Activated T-cell treated with anti-CD3 and anti-CD28 coated beads, Interleukin-2, amount 50 U/mL, for 4 hours (primary cell): Measurements from ENCODE around the gene SENP5. TPM values are rescaled to one million over a fixed set of nuclear protein-coding genes. Genes with fewer than 3 reads are reported as not detected.
"Not testable (repeated sequence)": the region's sequence is repeated elsewhere in the genome, so short reads cannot be mapped to it uniquely, and the experiment has no call there.

ENCODE experiments used
- ATAC-seq, 2 donors: fragments of 200-7000 bp; cut with Tn5 transposase; one replicate each; pipeline ENCODE4 v1.10.0; 2021
- DNase-seq: peaks from one replicate; pipeline ENCODE4 v3.0.0-alpha.2; 2020
- H3K27me3 Mint-ChIP-seq: one replicate; pipeline ENCODE4 v1.8.0; 2021; ENCODE audit warnings: low read depth, mixed read lengths
- H3K36me3 Mint-ChIP-seq: one replicate; pipeline ENCODE4 v1.8.0; 2022; ENCODE audit warnings: mixed read lengths; ENCODE audit not compliant: insufficient read depth
- H3K4me1 Mint-ChIP-seq: one replicate; pipeline ENCODE4 v1.8.0; 2021; ENCODE audit warnings: low read depth, mixed read lengths
- H3K4me3 Mint-ChIP-seq: one replicate; pipeline ENCODE4 v1.8.0; 2021; ENCODE audit warnings: mild to moderate bottlenecking, moderate library complexity, mixed read lengths
- H3K9me3 Mint-ChIP-seq: one replicate; pipeline ENCODE4 v1.8.0; 2021; ENCODE audit warnings: mixed read lengths
- total RNA-seq, 3 donors: library from RNA; stranded (reverse); gene quantifications; one replicate each; pipeline ENCODE4 v1.2.1, GENCODE V29; 2021

SENP5 gene, protein sequence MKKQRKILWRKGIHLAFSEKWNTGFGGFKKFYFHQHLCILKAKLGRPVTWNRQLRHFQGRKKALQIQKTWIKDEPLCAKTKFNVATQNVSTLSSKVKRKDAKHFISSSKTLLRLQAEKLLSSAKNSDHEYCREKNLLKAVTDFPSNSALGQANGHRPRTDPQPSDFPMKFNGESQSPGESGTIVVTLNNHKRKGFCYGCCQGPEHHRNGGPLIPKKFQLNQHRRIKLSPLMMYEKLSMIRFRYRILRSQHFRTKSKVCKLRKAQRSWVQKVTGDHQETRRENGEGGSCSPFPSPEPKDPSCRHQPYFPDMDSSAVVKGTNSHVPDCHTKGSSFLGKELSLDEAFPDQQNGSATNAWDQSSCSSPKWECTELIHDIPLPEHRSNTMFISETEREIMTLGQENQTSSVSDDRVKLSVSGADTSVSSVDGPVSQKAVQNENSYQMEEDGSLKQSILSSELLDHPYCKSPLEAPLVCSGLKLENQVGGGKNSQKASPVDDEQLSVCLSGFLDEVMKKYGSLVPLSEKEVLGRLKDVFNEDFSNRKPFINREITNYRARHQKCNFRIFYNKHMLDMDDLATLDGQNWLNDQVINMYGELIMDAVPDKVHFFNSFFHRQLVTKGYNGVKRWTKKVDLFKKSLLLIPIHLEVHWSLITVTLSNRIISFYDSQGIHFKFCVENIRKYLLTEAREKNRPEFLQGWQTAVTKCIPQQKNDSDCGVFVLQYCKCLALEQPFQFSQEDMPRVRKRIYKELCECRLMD
- 10 to 100 TPM; 34.5 to 37.1 (median 34.7) TPM for total RNA-seq

DNA sequence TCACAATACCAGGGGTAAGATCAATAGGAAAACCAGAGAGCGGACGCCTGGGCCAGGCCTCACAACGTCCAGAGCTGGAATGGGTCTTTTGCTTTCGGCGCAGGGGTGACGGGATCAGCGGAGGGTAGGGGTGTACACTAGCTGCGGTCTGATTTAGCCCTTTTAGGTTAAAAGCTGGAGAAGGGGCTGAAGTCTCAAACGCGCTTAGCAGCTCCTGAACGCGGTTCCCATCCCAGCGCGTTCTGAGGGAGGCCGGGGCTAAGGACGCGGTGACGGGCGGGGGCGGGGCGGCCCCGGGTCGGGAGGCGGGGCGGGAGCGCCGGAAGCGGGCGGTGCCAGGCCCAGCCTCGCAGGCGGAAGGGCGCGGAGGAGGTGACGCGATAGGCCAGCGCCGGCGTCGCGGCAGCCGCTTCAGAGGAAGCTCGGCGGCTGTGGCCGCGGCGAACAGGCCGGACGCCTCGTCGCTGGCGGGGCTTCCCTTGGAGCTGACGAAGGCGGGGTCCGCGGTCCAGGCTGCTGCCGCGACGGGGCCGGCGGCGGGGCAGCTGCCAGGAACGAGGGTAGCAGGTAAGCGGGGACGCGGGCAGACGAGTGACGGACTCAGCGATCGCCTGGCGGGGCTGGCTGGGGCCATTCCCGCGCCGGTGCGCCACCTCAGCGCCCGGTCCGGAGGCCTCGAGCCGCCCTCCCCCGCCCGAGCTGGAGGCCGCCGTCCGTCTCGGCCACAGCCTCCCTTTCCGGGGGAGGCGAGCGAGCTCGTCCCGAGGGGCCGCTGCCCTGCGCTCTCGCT is at the start of gene SENP5:
SENP5 (plus strand) TSS at position 414 of the 790 bp plus-strand sequence. CDS start 17,262 bp downstream, outside the sequence.
- ATAC-seq (peak; percentile 96), DNase-seq (peak; percentile 85)
- no peaks in the 10 kb centered on the region for H3K9me3 Mint-ChIP-seq
- peak within 1 kb of the TSS; percentile 96 for H3K4me3 Mint-ChIP-seq
- H3K27me3 Mint-ChIP-seq, result no peaks in the 10 kb centered on the region
- H3K4me1 Mint-ChIP-seq, result peaks cover 23% of the 10 kb centered on the region
- H3K36me3 Mint-ChIP-seq, result peaks cover 3% of the 10 kb centered on the region

- Mint-ChIP-seq H3K27me3 (no peaks in the 10 kb centered on the region), H3K36me3 (peaks cover 31% of the 10 kb centered on the region), H3K9me3 (no peaks in the 10 kb centered on the region), H3K4me3 (no peak overlapping the region), H3K4me1 (no peaks in the 10 kb centered on the region)
- DNase-seq, result no peak
- no peak for ATAC-seq
These were observed 45.8 kb upstream of the SENP5 start for GRCh38 chr3:196821806-196822355.

- H3K4me1 Mint-ChIP-seq, DNase-seq, H3K4me3 Mint-ChIP-seq, H3K27me3 Mint-ChIP-seq, ATAC-seq, H3K9me3 Mint-ChIP-seq: not testable (repeated sequence)
- H3K36me3 Mint-ChIP-seq, result peaks cover 13% of the 10 kb centered on the region
These were observed 38.1 kb upstream of the SENP5 start for GRCh38 chr3:196829651-196830050.

- no peaks in the 10 kb centered on the region for H3K27me3 Mint-ChIP-seq
- H3K4me3 Mint-ChIP-seq, result no peak overlapping the region
These were observed 32.6 kb upstream of the SENP5 start for GRCh38 chr3:196835086-196835485.

DNA sequence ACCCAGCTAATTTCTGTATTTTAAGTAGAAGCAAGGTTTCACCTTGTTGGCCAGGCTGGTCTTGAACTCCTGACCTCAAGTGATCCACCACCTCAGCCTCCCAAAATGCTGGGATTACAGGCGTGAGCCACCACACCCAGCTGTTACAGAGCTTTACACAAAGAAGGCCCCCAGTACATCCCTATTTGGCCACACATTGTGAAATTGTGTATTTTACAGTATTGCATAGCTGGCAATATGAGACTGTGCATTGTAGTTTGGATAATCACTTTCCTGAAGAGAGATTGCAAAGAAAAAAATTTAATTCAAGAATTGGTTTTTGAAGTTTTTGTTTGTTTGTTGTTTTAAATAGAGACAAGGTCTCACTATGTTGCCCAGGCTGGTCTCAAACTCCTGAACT is 31.1 kb upstream of the SENP5 start:
- H3K4me3 Mint-ChIP-seq, H3K36me3 Mint-ChIP-seq, H3K4me1 Mint-ChIP-seq, H3K9me3 Mint-ChIP-seq, H3K27me3 Mint-ChIP-seq, DNase-seq, ATAC-seq: not testable (repeated sequence)

More at GRCh38 chr3:196835086-196835485, 32.6 kb upstream of the SENP5 start:
- DNase-seq, result no peak
- peaks cover 3% of the 10 kb centered on the region for H3K36me3 Mint-ChIP-seq
- no peaks in the 10 kb centered on the region for H3K4me1 Mint-ChIP-seq
- no peak for ATAC-seq
- H3K9me3 Mint-ChIP-seq, result no peaks in the 10 kb centered on the region

GRCh38 chr3:196837819-196838420 is 29.8 kb upstream of the SENP5 start:
- ATAC-seq, result peak; percentile 95 to 96
- DNase-seq, result peak; percentile 67
- Mint-ChIP-seq H3K36me3 (no peaks in the 10 kb centered on the region), H3K4me3 (no peak overlapping the region), H3K9me3 (no peaks in the 10 kb centered on the region), H3K4me1 (no peaks in the 10 kb centered on the region), H3K27me3 (no peaks in the 10 kb centered on the region)

- H3K9me3 Mint-ChIP-seq, DNase-seq, H3K4me3 Mint-ChIP-seq, H3K36me3 Mint-ChIP-seq, H3K4me1 Mint-ChIP-seq, H3K27me3 Mint-ChIP-seq, ATAC-seq: not testable (repeated sequence)
These were observed 28.4 kb upstream of the SENP5 start for GRCh38 chr3:196839351-196839750.

GRCh38 chr3:196842567-196843434 is 24.9 kb upstream of the SENP5 start:
- Mint-ChIP-seq H3K9me3 (no peaks in the 10 kb centered on the region), H3K27me3 (no peaks in the 10 kb centered on the region), H3K4me1 (no peaks in the 10 kb centered on the region), H3K36me3 (no peaks in the 10 kb centered on the region), H3K4me3 (no peak overlapping the region)
- ATAC-seq (no peak), DNase-seq (no peak)

DNA sequence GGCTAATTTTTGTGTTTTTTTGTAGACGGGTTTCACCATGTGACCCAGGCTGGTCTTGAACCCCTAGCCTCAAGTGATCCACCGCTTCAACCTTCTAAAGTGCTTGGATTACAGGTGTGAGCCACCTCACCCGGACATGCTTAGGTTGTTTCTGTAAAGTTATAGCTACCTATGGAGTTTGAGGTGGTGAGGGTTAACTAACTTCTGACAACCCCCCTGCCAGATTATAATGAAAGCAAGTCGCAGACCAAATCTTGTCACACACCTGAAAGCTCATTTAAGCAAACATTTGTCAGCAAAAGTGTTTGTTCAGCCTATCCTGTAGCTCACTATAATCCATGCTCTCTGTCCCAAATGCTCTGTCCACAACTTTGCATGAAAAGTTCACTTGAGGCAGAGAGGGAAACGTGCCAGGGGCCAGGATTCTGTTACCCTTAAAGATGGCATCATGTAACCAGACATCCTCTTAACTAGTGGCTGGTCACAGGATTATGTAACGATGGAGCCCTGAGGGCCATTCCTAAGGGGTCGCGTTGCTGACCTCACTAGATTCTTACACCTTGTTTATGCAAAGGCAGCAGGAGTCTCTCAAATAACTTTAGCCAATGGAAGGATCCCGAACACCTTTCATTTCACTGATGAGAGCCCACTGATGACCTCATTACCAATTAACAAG is 24.1 kb upstream of the SENP5 start:
- H3K27me3 Mint-ChIP-seq, result no peaks in the 10 kb centered on the region

GRCh38 chr3:196844235-196845219 is 23.2 kb upstream of the SENP5 start:
- not testable (repeated sequence) for H3K9me3 Mint-ChIP-seq, H3K4me1 Mint-ChIP-seq, ATAC-seq

More for the DNA sequence above, 24.1 kb upstream of the SENP5 start:
- ATAC-seq (no peak), DNase-seq (no peak)
- no peaks in the 10 kb centered on the region for H3K36me3 Mint-ChIP-seq
- H3K9me3 Mint-ChIP-seq, result no peaks in the 10 kb centered on the region
- no peak overlapping the region for H3K4me3 Mint-ChIP-seq
- H3K4me1 Mint-ChIP-seq, result no peaks in the 10 kb centered on the region

DNA sequence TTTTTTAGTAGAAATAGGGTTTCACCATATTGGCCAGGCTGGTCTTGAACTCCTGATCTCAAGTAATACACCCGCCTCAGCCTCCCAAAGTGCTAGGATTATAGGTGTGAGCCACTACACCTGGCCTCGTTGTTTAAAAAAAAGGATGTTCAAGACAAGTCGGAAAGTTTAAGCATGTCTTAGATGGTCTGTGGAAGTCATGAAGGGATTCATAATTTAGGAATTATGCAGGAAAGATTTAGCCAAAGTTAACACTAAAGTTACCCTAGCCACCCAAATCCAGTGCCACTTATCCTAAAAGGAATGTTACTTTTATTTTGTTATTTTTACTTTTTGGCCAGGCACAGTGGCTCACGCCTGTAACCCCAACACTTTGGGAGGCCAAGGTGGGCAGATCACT is 19.3 kb upstream of the SENP5 start:
- H3K27me3 Mint-ChIP-seq, H3K4me1 Mint-ChIP-seq, H3K9me3 Mint-ChIP-seq, H3K36me3 Mint-ChIP-seq, ATAC-seq, H3K4me3 Mint-ChIP-seq, DNase-seq: not testable (repeated sequence)

More at GRCh38 chr3:196844235-196845219, 23.2 kb upstream of the SENP5 start:
- not testable (repeated sequence) for DNase-seq, H3K27me3 Mint-ChIP-seq, H3K36me3 Mint-ChIP-seq, H3K4me3 Mint-ChIP-seq
